Activated T-helper 1 cell treated with anti-CD3 and anti-CD28 coated beads, Interleukin-12 subunit alpha, Interleukin-12 subunit beta, Interleukin-2, Interleukin-4 antibody, amounts not matched to agents 30 ng/mL and 10 ng/mL and 1 ng/mL, durations not matched to agents 14 hours and 24 hours and 36 hours (primary cell): ENCODE results near the gene NCDN. TPM values are rescaled to one million over a fixed set of nuclear protein-coding genes. Genes with fewer than 3 reads are reported as not detected.

Source experiments
- DNase-seq: peaks from one replicate; pipeline ENCODE4 v3.0.0; 2021; ENCODE audit warnings: low spot score
- H3K27ac Mint-ChIP-seq: one replicate; pipeline ENCODE4 v1.8.0; 2021; ENCODE audit warnings: mild to moderate bottlenecking, mixed read lengths
- H3K27me3 Mint-ChIP-seq: one replicate; pipeline ENCODE4 v1.8.0; 2022; ENCODE audit warnings: mild to moderate bottlenecking, moderate library complexity, mixed read lengths; ENCODE audit not compliant: insufficient read depth
- H3K36me3 Mint-ChIP-seq: one replicate; pipeline ENCODE4 v1.8.0; 2021; ENCODE audit warnings: low read depth, mixed read lengths
- H3K4me1 Mint-ChIP-seq: one replicate; pipeline ENCODE4 v1.8.0; 2021; ENCODE audit warnings: low read depth, mixed read lengths
- H3K4me3 Mint-ChIP-seq: one replicate; pipeline ENCODE4 v1.8.0; 2021; ENCODE audit warnings: mild to moderate bottlenecking, moderate library complexity, mixed read lengths
- H3K9me3 Mint-ChIP-seq: one replicate; pipeline ENCODE4 v1.8.0; 2021; ENCODE audit warnings: mixed read lengths
- intact Hi-C: fragments of 100-400 bp; cut with micrococcal nuclease; formaldehyde crosslinking; loops from one replicate; pipeline ENCODE4 v1.15.1; 2024
- total RNA-seq: library from RNA; stranded (reverse); gene quantifications from 2 replicates; pipeline ENCODE4 v1.2.3, GENCODE V29; 2022

NCDN gene
- total RNA-seq, 1 donor from 2014 or later = 45.1 TPM

GRCh38 chr1:35611655-35612054 lies 54.1 kb downstream of the NCDN start:
- intact Hi-C loops = no loop called here
- no peak for DNase-seq
- peaks cover 37% of the 10 kb centered on the region for H3K36me3 Mint-ChIP-seq
- peaks cover 43% of the 10 kb centered on the region for H3K4me1 Mint-ChIP-seq
- H3K27ac Mint-ChIP-seq = no peak overlapping the region
- H3K9me3 Mint-ChIP-seq = no peaks in the 10 kb centered on the region
- H3K4me3 Mint-ChIP-seq = no peak overlapping the region
- H3K27me3 Mint-ChIP-seq = no peaks in the 10 kb centered on the region

GRCh38 chr1:35615440-35615839 lies 57.8 kb downstream of the NCDN start:
- intact Hi-C loops = no loop called here
- Mint-ChIP-seq H3K36me3 (peaks cover 35% of the 10 kb centered on the region), H3K9me3 (no peaks in the 10 kb centered on the region), H3K27ac (no peak overlapping the region), H3K4me1 (peaks cover 42% of the 10 kb centered on the region), H3K4me3 (no peak overlapping the region), H3K27me3 (no peaks in the 10 kb centered on the region)
- DNase-seq = no peak

Other genes with a start within 250 kb of the NCDN start
- 42.5 and 43.6 TPM in 2 replicates for gene KIAA0319L, start 396 bp upstream of the NCDN start, total RNA-seq
- gene TFAP2E, start 15.5 kb downstream of the NCDN start, total RNA-seq = 0.47 TPM in 2 replicates
- gene PSMB2, start 83.7 kb downstream of the NCDN start, total RNA-seq = 125 and 126 TPM in 2 replicates
- gene C1orf216, start 161.1 kb downstream of the NCDN start, total RNA-seq = 25.3 and 25.9 TPM in 2 replicates
- gene CLSPN, start 212.2 kb downstream of the NCDN start, total RNA-seq = 53.0 and 53.1 TPM in 2 replicates